HG03558 (cell line): ENCODE results near the gene VPS54.

Experiments
- ATAC-seq: cut with Tn5 transposase; IDR thresholded peaks from one replicate; pipeline ENCODE4 v1.9.1; 2021; ENCODE audit warnings: moderate number of reproducible peaks; ENCODE audit not compliant: unreplicated experiment; ENCODE audit errors: extremely low read depth

VPS54 gene, protein sequence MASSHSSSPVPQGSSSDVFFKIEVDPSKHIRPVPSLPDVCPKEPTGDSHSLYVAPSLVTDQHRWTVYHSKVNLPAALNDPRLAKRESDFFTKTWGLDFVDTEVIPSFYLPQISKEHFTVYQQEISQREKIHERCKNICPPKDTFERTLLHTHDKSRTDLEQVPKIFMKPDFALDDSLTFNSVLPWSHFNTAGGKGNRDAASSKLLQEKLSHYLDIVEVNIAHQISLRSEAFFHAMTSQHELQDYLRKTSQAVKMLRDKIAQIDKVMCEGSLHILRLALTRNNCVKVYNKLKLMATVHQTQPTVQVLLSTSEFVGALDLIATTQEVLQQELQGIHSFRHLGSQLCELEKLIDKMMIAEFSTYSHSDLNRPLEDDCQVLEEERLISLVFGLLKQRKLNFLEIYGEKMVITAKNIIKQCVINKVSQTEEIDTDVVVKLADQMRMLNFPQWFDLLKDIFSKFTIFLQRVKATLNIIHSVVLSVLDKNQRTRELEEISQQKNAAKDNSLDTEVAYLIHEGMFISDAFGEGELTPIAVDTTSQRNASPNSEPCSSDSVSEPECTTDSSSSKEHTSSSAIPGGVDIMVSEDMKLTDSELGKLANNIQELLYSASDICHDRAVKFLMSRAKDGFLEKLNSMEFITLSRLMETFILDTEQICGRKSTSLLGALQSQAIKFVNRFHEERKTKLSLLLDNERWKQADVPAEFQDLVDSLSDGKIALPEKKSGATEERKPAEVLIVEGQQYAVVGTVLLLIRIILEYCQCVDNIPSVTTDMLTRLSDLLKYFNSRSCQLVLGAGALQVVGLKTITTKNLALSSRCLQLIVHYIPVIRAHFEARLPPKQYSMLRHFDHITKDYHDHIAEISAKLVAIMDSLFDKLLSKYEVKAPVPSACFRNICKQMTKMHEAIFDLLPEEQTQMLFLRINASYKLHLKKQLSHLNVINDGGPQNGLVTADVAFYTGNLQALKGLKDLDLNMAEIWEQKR

DNA sequence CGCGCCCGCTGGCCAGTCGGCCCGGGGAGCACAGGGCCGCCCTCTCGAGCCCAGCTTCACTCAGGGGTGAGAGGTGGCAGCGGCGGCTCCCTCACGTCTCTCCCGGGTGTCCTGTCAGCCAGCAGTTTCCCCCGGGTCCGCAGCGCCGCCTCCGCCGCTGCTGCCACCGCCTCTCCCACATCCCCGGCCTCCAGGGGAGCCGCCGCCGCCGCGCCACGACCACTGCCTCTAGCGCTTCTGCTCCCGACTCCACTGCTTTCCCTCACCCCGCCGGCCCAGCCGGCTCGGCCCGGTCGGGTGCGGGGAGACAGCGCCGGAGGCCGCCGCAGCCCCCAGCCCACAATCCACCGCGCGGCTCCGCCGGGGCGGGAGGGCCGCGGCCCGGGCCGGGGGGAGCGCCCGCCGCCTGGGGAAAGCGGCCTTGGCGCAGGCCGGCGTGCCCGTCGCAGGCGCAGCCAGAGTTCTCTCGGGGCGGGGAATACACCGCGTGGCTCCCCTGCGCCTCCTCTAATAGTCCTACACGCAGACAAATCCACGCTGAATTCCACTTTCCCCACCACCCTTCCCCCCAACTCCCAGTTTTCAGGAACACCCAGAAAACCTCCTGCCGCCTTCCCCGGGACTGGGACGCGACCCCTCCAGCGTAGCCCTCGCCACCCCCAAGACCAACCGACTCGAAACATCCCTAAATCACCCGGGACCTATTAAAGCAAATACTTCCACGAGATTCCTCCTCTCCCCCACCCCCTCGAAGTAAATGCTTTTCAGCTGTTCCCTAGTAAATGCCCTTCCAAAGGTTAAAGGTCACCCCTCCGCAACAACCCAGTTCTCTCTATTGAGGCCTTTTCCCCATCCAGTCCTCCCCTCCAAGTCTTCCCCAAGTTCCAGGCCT lies at the start of gene VPS54:
VPS54 (minus strand) TSS at position 346 of the 892 bp plus-strand sequence. CDS start 35,429 bp downstream, outside the sequence.
- ATAC-seq = peak; percentile 39

DNA sequence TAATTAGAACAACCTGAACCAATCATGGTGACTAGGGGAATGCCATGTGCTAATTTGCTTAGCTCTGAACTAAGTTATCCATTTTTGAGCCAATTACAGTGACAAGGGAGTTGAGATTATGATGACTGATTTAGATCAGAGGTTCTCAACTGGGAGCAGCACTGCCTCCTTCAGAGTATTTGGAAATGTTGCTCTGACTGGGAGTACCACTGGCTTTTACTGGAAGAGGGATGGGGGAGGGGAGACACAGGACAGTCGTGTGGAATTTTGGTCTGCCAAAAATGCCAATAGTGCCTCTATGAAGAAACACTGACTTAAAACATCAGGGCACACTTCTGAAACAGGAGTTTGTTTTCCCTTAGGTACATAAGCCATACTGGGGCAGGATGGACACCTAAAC lies 48.1 kb upstream of the VPS54 start:
- ATAC-seq = no peak

DNA sequence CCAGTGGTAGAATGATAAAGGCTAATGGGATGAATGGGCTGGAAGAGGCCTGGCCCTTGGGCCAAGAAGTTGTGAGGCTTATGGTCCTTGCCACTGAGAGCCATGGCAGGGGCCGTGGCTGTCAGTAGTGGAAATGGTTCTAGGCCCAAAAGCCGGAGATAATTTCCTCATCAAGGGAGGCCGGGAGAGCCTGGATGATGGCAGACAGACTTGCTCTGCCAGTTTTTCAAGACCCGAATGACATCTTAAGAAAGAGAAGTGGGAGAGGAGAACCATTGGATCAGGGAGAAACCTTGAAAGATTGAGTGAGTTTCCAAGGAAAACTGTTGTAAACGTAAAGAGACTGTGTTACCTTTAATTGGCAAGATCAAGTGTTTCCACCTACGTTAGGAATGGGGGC lies 46.3 kb upstream of the VPS54 start:
- ATAC-seq = no peak

DNA sequence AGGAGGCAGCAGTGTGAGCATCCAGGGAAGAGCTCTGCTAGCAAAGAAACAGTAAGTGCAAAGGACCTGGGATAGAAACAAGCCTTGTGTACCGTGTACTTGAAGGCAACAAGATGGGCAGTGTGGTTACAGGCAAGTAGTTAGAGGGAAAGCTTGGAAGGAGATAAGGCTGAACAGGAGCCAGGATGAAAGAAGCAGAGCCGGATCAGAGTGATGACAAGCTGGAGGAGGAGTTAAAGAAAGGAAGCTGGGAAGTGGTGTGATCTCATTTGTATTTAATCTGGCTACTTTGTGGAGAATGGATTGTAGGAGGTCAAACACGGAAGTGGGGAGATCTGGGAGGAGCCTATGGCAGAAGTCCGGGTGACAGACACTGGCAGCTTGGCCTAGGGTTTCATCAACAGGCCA lies 44.7 kb upstream of the VPS54 start:
- ATAC-seq = no peak

DNA sequence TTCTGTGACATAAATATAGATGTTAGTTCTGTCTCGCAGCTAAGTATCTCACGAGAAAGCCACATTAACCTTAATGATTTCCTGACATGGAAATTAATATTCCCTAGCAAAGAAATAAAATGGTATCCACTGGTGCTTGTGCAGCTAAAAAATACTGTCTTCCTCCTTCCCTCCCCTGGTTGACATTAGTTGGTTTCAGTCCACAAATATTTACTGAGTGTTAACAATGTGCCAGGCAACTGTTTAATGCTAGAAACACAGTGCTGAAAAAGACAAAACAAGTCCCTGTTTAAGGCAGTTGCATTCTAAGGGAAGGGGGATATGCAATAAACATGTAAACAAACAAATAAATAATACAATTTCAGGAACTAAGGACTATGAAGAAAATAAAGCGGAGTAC lies 44.2 kb upstream of the VPS54 start:
- no peak for ATAC-seq

DNA sequence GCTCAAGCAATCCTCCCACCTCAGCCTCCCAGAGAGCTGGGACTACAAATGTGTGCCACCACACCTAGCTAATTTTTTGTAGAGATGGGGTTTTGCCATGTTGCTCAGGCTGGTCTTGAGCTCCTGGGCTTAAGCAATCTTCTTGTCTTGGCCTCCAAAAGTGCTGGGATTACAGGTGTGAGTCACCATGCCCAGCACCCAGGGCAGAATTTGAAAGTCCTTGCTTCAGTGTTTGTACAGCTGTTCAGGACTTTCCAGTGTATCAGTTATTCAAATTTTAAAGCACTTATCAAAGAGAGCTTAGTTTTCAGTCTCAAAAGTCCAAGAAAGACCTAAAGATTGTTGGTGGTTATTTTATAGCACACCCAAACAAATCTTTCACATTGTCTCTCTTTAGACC lies 43.6 kb upstream of the VPS54 start:
- ATAC-seq = no peak

DNA sequence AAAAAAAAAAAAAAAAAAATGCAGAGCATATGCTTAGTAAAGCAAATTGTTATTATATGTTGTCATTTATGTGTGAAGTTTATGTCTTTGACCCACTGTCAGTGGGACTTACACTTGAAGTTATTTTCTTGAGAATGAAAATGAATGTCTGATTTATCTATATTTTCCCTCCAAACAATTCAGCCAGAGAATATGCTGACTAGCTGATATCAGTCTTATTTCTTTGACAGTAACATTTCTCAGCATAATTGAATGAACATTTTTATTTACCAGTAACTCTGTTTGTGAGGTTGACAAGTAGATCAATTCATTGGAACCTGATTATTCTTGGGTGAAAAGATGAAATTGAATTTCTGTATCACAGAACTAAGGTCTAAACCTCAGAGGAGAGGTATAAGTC lies 40.0 kb upstream of the VPS54 start:
- ATAC-seq = no peak

DNA sequence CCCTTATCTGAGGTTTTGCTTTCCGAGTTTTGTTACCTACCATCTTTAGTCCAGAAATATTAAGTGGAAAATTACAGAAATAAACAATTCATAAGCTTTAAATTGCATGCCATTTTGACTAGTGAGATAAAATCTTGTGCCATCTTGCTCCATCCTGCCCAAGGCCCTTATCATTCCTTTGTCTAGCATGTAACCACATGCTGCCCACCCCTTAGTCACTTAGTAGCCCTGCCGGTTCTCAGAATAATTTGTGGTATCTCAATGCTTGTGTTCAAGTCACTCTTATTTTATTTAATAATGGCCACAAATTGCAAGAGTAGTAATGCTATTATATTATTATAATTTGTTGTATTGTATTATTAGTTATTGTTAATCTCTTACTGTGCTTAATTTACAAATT lies 36.8 kb upstream of the VPS54 start:
- ATAC-seq = no peak

DNA sequence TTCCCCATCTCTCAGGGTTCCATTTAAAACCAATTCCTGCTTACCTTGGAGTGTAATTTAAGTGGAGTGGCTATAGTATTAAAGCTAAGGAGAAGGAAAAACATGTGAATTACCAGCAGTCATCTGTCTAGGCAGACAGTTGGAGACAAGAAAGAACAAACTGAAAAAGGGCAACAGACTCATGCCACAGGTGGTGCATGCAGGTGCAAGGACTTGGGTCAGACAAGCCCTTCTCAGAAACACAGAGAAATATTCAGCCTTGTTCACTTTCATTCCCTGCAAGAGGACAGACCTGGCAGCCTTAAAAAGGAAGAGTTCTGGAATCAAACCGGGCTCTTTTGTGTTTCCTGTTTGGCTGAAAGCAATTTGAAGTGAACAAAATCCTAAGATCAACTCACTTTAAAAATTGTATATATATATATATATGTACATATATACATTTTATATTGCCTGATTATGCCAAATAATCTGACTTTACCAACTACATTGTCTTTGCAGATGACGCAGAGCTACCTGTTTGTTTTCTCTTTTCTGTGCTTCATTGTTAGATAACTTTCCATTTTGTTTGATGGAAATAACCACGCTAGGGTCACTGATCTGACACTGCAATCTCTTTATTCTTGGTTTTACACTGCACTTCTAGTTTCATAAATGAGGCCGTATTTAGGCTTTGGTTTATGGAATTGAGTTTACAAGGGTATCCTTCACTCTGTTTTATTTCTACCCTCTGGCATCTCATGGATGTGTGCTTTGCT lies 35.1 kb upstream of the VPS54 start:
- ATAC-seq = no peak

DNA sequence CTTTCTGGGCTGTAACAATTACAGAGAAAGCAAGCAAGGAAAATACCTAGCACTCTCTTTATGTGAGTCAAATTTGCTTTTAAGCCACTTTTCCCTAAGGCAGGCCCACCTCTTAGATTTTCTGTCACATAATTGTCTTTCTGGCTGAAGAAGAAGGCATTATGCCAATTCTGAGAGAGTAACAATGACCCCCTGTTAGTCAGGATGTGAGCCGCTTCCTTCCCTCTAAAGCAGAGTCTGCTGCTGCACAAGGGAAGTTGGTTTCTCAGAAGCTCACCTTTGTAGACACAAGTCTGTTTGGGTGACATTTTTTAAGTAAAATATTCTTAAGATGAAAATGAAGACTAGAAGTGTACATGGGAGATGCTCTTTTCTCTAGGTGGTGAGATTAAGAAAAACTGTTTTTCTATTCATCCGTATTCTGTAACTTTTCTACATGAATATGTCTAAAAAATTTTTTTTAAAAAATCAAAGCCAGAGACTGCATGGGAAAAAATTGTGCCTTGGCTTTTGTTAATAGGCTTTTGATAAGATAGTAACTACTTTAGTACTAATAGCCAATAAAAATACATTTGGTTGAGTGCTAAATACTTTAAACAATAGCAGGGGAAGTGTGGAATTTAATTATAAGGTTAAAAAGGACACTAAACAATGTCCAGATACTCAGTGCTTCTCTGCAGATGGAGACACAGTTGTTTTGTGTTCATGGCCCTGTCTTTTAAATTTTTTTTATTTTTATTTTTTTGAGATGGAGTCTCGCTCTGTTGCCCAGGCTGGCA lies 33.4 kb upstream of the VPS54 start:
- no peak for ATAC-seq

DNA sequence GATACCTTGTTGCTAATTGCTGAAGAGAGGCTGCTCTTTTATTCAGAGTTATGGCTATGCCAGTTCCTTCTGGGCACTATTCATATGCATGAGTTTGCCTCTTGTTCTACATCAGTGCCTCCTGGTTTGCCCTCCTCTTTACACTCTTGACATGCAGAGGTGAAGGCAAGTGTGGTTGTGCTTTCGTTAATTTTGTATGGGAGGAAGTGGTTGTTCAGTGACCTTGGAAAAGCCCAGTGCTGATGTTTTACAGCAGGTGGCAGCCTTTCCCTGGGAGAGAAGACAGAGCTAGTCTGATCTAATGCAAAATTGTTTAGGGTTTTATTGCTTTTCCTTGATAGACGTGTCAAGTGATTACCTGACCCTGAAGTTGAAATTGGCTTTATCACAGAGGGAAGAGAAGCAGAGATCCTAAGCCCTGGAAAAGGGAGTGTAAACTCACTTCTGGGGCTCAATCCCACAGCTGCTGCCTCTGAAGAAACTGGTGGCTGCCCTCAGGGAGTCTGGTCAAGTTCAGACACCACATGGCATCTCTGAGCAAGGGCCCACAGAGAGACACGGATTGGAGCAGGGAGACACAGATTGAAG lies 30.5 kb upstream of the VPS54 start:
- peak; percentile 44 for ATAC-seq

DNA sequence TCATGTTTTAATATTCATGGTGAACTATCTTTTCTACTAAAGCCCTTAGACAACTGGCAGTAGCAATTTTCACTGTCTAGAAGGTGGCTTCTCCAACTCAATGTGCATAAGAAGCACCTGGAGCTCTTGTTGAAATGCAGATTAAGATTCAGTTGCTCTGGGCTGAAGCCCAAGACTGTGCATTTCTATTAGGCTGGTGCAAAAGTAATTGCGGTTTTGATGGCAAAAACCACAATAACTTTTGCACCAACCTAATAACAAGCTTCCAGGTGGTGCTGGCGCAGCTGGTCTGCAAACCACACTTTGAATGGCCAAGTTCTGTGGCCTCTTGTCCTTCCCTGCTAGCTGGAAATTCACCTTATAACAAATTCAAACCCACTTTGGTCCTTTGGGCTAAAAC lies 26.7 kb upstream of the VPS54 start:
- ATAC-seq = no peak

DNA sequence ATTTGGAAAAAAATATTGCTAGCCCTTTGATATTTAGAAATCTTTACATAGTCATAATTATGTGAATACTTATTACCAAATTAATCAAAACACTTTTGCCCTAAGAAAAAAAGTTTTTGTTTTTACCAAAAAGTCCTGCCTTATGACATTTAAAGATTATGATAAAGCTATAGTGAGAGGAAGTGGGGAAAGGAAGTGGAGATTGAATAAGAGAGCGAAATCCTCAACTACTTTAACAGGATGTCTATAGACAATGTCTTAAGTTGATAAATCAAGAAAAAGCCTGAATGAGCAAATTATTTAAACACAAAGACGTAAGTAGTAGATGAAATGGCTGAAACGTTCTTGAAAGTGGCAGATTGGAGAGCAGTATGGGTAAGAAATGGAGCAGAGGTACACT lies 20.9 kb upstream of the VPS54 start:
- no peak for ATAC-seq

DNA sequence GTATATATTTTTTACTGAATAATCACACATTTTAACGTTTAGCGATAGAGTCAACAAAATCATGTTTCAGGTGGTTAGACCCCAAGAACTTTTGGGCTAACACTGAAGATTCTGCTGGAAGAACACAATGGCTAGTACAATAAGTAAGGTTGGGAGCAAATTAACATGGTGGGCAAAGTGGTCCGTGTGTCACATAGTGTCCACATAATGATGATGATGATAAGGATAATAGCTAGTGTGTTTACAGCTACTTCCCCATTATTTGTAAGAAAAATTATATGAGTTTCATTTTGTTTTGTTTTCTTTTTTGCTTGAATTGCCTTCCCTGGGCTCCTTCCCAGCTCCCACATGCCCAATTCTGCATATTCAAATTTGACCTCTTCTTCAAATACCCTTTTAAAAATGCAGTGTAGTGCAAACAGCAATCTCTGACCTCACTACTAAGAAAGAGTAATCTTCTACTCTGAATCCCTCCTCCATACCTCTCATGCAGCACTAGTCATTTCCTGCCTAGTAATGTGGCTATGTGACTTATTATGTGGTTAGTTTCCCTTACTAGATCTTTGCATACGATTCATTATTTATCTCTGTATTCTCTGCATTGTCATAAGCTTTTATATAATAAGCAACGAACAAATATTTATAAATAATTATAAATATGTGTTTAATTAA lies 16.9 kb upstream of the VPS54 start:
- peak; percentile 91 for ATAC-seq

DNA sequence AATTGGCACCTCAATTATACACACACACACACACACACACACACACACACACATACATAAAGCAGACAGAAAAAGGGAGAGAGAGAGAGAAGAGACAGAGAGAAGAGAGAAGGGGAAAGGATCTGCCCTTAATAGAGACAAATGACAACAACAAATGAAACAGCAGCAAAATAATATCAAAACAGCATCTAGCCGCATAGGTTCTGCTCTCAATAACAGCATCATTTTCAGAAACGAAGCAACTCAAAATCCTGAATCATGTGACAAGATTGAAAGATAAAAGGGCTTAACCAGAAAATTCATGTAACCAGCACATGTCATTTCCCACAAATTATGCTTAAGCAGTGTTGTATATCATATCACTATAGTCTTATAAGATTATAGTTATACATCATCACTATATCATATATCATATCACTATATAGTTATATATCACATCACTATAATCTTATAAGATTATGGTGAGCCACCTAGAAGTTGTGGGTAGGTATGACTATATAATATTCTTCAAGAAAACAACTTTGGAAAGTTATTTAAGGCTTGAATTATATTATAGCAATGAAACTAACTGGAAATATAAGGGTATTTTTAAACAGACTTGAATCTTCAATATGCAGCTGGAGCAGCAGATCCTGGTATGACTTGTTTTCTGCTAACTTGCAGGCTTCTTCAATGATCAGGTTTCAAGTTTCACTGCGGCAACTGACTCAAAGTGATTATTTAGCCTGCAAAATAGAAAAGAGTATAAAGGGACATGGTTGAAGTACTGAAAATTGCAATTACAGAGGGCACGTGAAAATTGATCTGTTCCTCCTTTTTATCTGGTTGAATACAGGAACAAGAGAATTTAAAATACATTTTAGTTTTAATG lies 16.1 kb upstream of the VPS54 start:
- ATAC-seq = no peak

DNA sequence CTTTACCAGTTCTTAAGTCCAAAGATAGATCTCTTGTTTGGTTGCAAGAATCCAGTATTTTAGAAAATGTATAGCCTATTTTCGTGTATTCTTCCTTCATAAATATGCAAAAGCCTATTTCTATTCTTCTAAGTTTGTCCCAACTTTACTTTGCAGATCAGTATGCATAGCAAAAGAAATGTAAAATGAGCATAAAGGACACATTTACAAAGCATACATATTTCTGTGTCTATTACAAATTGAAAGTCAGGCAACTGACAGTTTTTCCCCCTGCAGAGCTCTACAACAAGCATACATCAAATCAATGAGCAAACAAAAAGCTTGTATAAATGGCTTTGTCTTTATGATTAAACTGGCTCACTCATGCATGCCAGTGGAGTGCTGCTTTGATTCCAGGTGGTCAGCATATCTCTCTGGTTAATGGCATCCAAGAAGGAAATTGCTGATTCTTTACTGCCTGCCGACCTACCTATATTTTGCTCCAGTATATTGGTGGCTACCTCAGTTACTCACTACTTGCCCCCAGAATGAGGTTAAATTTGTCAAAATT lies 10.0 kb upstream of the VPS54 start:
- no peak for ATAC-seq

DNA sequence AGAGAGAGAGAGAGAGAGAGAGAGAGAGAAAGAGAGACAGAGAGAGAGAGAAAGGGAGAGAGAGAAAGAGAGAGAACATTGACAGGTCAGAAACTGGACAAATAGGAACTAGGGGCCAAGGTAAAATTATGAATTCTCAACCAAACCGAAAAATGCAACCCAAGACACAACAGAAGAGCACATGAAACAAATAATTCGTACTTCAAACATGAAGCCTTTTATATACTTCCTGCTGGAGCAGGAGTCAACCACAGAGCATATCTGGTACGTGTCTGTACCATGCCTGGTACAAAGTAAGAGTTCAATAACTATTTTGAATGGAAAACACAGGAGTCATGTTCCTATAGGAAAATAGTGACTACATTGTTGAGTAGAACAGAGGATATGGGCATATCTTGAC lies 6.5 kb upstream of the VPS54 start:
- ATAC-seq = no peak
